Gastrocnemius medialis (tissue), 4 donors: Measurements from ENCODE around the gene NUDT13. TPM values are rescaled to one million over a fixed set of nuclear protein-coding genes. Genes with fewer than 3 reads are reported as not detected.

Source experiments
- ATAC-seq, 2 donors: fragments of 150-250 bp; one replicate each; pipeline ENCODE4 v1.9.1; 2016
- DNase-seq, 2 donors: peaks; one replicate each; pipeline ENCODE4 v3.0.0-alpha.2; 2019
- H3K27ac ChIP-seq, 4 donors: fragments of 200-600 bp; sonication (generic); 1 replicate in 1 of 4; 2 replicates in 3 of 4; pipeline ENCODE4 v1.5.1; 2016 to 2018; ENCODE audit warnings: mild to moderate bottlenecking in 2 of 4, moderate library complexity in 1 of 4
- H3K27me3 ChIP-seq, 3 donors: fragments of 200-600 bp; sonication (generic) in 2 of 3; 1 replicate in 1 of 3; 2 replicates in 2 of 3; pipeline versions ENCODE4 v1.5.1 to v1.6.0; 2016 to 2019; ENCODE audit warnings: mild to moderate bottlenecking in 1 of 3, moderate library complexity in 1 of 3
- H3K36me3 ChIP-seq, 2 donors: fragments of 200-600 bp; sonication (generic) in 1 of 2; one replicate each; pipeline ENCODE4 v1.5.1; 2017 to 2018
- H3K4me1 ChIP-seq, 2 donors: fragments of 200-600 bp; sonication (generic) in 1 of 2; one replicate each; pipeline ENCODE4 v1.5.1; 2016 to 2017; ENCODE audit warnings: mild to moderate bottlenecking in 2 of 2
- H3K4me3 ChIP-seq, 4 donors: fragments of 200-600 bp; sonication (generic) in 3 of 4; 1 replicate in 1 of 4; 2 replicates in 3 of 4; pipeline ENCODE4 v1.5.1; 2016 to 2019; ENCODE audit warnings: mild to moderate bottlenecking in 2 of 4
- H3K9me3 ChIP-seq, 3 donors: fragments of 200-600 bp; sonication (generic) in 2 of 3; 1 replicate in 1 of 3; 2 replicates in 2 of 3; pipeline ENCODE4 v1.5.1; 2016 to 2019
- POLR2A ChIP-seq, 2 donors: fragments of 450-650 bp; IDR thresholded peaks; one replicate each; pipeline ENCODE4 v1.6.1; 2017; ENCODE audit warnings: antibody characterized with exemption in 2 of 2, mild to moderate bottlenecking in 2 of 2, moderate library complexity in 2 of 2
- in situ Hi-C, 4 donors: fragments of 200-750 bp; cut with MboI; loops; one replicate each; pipeline versions ENCODE4 v1.15.0 to v1.8.0; 2017; ENCODE audit warnings: low sequenced_read_pairs in 4 of 4
- intact Hi-C: fragments of 100-400 bp; cut with DNase I; formaldehyde crosslinking; loops from one replicate; pipeline ENCODE4 v1.15.1; 2023; ENCODE audit warnings: low total_unique reads
- total RNA-seq, 4 donors: library from RNA; depleted of rRNA; stranded (reverse); fragments of >200 nt; gene quantifications; one replicate each; pipeline versions ENCODE4 v1.1.0 to v1.2.3, GENCODE V29; 2016
- TF ChIP-seq, protein P1 (sequence below), 5 experiments: fragments of 450-650 bp in 3 of 5; fragments of 200-600 bp in 2 of 5; sonication (generic) in 2 of 5; IDR thresholded peaks in 4 of 5; conservative IDR thresholded peaks in 1 of 5; 1 replicate in 4 of 5; 2 replicates in 1 of 5; pipeline ENCODE4 v1.5.1; 2016 to 2019; ENCODE audit warnings: antibody characterized with exemption in 5 of 5, mild to moderate bottlenecking in 3 of 5, moderate library complexity in 3 of 5

Gene NUDT13
- total RNA-seq, 4 donors from 2014 or later = 1.7 to 5.3 (median 2.0) TPM

GRCh38 chr10:73083221-73083620, 27.0 kb upstream of the NUDT13 start:
- H3K27me3 ChIP-seq = no peaks in the 10 kb centered on the region
- intact Hi-C loops (no loop called here), in situ Hi-C loops (no loop called here)
- DNase-seq (no peak), ATAC-seq (no peak)
- peaks cover 0 to 8% of the 10 kb centered on the region in 2 donors for H3K36me3 ChIP-seq
- H3K4me3 ChIP-seq = no peak overlapping the region
- TF ChIP-seq, protein P1, sequence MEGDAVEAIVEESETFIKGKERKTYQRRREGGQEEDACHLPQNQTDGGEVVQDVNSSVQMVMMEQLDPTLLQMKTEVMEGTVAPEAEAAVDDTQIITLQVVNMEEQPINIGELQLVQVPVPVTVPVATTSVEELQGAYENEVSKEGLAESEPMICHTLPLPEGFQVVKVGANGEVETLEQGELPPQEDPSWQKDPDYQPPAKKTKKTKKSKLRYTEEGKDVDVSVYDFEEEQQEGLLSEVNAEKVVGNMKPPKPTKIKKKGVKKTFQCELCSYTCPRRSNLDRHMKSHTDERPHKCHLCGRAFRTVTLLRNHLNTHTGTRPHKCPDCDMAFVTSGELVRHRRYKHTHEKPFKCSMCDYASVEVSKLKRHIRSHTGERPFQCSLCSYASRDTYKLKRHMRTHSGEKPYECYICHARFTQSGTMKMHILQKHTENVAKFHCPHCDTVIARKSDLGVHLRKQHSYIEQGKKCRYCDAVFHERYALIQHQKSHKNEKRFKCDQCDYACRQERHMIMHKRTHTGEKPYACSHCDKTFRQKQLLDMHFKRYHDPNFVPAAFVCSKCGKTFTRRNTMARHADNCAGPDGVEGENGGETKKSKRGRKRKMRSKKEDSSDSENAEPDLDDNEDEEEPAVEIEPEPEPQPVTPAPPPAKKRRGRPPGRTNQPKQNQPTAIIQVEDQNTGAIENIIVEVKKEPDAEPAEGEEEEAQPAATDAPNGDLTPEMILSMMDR (IDR thresholded peaks at IDR 0.05 in 4 of 5, conservative IDR thresholded peaks at IDR 0.05 in 1 of 5) = no peak
- no peak for TF ChIP-seq POLR2A (IDR thresholded peaks at IDR 0.05)
- H3K27ac ChIP-seq = peak overlapping the region in 3 of 4 donors; percentile 8 to 58 (median 39)
- no peaks in the 10 kb centered on the region for H3K9me3 ChIP-seq
- peaks cover 35 to 39% of the 10 kb centered on the region in 2 donors for H3K4me1 ChIP-seq

GRCh38 chr10:73084209-73084608, 26.0 kb upstream of the NUDT13 start:
- no peak overlapping the region for H3K4me3 ChIP-seq
- H3K36me3 ChIP-seq = peaks cover 0 to 6% of the 10 kb centered on the region in 2 donors
- DNase-seq (no peak), ATAC-seq (no peak)
- no peaks in the 10 kb centered on the region for H3K9me3 ChIP-seq
- TF ChIP-seq, protein P1 (IDR thresholded peaks at IDR 0.05 in 4 of 5, conservative IDR thresholded peaks at IDR 0.05 in 1 of 5) = no peak
- TF ChIP-seq POLR2A (IDR thresholded peaks at IDR 0.05) = no peak
- in situ Hi-C loops (no loop called here), intact Hi-C loops (no loop called here)
- H3K4me1 ChIP-seq = peaks cover 44 to 46% of the 10 kb centered on the region in 2 donors
- no peaks in the 10 kb centered on the region for H3K27me3 ChIP-seq
- peak overlapping the region in 2 of 4 donors; percentile 23 to 45 for H3K27ac ChIP-seq

DNA sequence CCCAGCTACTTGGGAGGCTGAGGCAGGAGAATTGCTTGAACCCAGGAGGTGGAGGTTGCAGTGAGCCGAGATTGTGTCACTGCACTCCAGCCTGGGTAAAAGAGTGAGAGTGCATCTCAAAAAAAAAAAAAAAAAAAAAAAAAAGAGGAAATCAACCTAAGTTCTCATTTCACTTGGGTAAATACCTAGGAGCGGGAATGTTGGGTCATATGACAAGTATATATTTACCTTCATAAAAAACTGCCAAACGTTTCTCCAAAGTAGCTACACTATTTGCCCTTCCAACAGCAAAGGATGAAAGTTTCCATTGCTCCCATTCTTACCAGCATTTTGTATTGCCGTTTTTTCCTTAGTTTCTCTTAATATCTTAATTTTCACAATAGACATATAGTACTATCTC, 23.4 kb upstream of the NUDT13 start:
- TF ChIP-seq, protein P1 (IDR thresholded peaks at IDR 0.05 in 4 of 5, conservative IDR thresholded peaks at IDR 0.05 in 1 of 5) = no peak
- no peak for TF ChIP-seq POLR2A (IDR thresholded peaks at IDR 0.05)
- H3K27me3 ChIP-seq = no peaks in the 10 kb centered on the region
- no peak overlapping the region for H3K4me3 ChIP-seq
- in situ Hi-C loops (no loop called here), intact Hi-C loops (no loop called here)
- H3K4me1 ChIP-seq = peaks cover 59 to 64% of the 10 kb centered on the region in 2 donors
- no peak for ATAC-seq
- H3K36me3 ChIP-seq = peaks cover 0 to 6% of the 10 kb centered on the region in 2 donors
- H3K9me3 ChIP-seq = no peaks in the 10 kb centered on the region
- no peak for DNase-seq
- H3K27ac ChIP-seq = peak overlapping the region; percentile 46 to 73 (median 61)

GRCh38 chr10:73088304-73088703, 22.0 kb upstream of the NUDT13 start:
- intact Hi-C loops (no loop called here), in situ Hi-C loops (no loop called here)
- TF ChIP-seq, protein P1 (IDR thresholded peaks at IDR 0.05 in 4 of 5, conservative IDR thresholded peaks at IDR 0.05 in 1 of 5) = no peak
- no peak for TF ChIP-seq POLR2A (IDR thresholded peaks at IDR 0.05)
- Histone ChIP-seq H3K36me3 (peaks cover 0 to 6% of the 10 kb centered on the region in 2 donors), H3K27ac (peak overlapping the region; percentile 46 to 73 (median 61)), H3K4me1 (peaks cover 54 to 71% of the 10 kb centered on the region in 2 donors), H3K9me3 (no peaks in the 10 kb centered on the region), H3K4me3 (no peak overlapping the region), H3K27me3 (no peaks in the 10 kb centered on the region)
- no peak for ATAC-seq
- no peak for DNase-seq

DNA sequence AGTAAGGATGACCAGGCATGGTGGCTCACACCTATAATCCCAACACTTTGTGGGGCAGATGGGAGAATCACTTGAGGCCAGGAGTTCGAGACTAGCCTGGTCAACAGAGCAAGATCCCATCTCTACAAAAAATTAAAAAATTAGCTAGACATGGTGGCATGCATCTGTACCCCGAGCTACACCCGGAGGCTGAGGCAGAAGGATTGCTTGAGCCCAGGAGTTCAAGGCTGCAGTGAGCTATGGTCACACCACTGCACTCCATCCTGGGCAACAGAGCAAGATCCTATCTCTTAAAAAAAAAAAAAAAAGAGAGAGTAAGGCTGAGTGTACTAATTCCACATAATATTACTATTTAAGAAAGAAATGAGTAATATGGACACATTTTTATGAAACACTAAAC, 17.4 kb upstream of the NUDT13 start:
- peaks cover 51 to 60% of the 10 kb centered on the region in 2 donors for H3K4me1 ChIP-seq
- intact Hi-C loops = no loop called here
- peak overlapping the region in 1 of 4 donors; percentile 90 for H3K4me3 ChIP-seq
- TF ChIP-seq, protein P1 (IDR thresholded peaks at IDR 0.05 in 4 of 5, conservative IDR thresholded peaks at IDR 0.05 in 1 of 5) = no peak
- no peak for TF ChIP-seq POLR2A (IDR thresholded peaks at IDR 0.05)
- ATAC-seq = no peak
- H3K27me3 ChIP-seq = no peaks in the 10 kb centered on the region
- H3K9me3 ChIP-seq = no peaks in the 10 kb centered on the region
- no peak for DNase-seq
- peaks cover 0 to 6% of the 10 kb centered on the region in 2 donors for H3K36me3 ChIP-seq
- in situ Hi-C loops = loop anchor here in 2 of 4 donors (10.0 kb wide), 1 partner anchor 72 kb away; the partner anchor contains the start of genes ECD (in 2 of the 2) and FAM149B1 (in 2 of the 2)
- H3K27ac ChIP-seq = peak overlapping the region; percentile 47 to 71 (median 58)
